GM19438 (cell line): ENCODE results near the gene ZMIZ1.

ENCODE experiments used
- ATAC-seq: cut with Tn5 transposase; IDR thresholded peaks from one replicate; pipeline ENCODE4 v1.9.1; 2021; ENCODE audit warnings: low read depth; ENCODE audit not compliant: unreplicated experiment

ZMIZ1 gene

GRCh38 chr10:79219322-79219957 is 150.7 kb downstream of the ZMIZ1 start:
- no peak for ATAC-seq

- ATAC-seq = no peak
These were observed 151.5 kb downstream of the ZMIZ1 start for GRCh38 chr10:79220307-79220706.

GRCh38 chr10:79221110-79222051 is 152.6 kb downstream of the ZMIZ1 start:
- no peak for ATAC-seq

DNA sequence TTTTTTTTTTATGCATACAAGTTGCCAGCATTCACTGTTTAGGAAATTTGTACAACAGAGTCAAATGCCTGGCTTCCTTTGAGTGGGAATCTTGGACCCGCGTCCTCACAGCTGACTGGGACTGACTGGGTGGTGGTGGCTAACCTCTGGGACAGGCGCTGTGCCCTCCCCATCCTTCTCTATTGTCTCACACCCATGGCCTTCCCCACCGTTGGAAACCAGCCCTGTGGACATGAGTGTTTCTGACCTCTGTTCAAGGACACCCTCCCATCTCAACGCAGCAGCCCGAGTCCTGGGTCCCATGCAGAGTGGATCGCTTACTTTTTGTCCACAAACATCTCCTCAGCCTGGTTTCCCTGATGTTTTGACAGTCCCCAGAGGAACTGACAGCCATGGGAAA is 153.4 kb downstream of the ZMIZ1 start:
- ATAC-seq = no peak

DNA sequence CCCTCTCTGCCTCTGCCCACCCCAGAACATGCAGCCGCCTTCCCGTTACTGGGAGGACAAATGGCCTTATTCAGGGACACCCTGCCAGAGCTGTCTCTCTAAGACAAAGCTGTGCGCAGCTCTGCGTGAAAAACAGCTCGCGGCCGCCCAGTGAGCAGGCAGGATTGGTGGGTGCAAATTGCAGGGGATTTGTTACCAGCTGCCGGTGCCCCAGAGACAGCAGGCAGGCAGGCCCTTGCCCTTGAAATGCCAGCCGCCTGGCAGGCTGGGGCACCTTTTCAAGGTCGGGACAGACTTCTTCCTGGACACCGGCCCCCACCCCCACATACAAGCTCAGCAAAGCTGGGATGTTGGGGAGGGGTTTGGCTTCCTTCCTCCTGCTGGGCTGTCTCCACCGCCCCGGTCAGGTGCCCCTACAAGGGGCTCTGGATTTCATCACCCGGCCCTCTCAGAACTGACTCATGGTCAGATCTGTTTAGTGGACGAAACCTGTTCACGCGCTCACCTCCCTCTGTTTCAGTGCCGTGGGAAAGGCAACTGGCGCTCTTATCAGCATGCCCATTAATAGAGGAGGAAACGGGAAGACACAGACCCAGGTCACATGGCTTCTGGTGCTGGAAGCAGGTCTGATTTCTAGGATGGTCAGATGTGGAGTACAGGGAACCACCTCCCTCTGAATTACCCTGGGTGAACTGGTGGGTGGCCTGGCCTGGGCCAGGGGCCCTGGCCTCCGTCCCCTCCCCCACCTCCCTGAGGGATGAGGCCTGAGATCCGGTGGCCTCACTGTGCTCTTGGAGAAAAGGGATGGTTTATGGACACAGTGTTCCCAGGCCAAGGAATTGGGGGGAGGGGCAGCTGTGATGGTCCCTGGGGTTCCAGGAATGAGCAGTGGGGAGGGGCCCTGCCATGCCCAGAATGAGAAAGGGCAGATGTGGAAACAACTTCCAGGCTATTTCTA is 154.6 kb downstream of the ZMIZ1 start:
- ATAC-seq = no peak

DNA sequence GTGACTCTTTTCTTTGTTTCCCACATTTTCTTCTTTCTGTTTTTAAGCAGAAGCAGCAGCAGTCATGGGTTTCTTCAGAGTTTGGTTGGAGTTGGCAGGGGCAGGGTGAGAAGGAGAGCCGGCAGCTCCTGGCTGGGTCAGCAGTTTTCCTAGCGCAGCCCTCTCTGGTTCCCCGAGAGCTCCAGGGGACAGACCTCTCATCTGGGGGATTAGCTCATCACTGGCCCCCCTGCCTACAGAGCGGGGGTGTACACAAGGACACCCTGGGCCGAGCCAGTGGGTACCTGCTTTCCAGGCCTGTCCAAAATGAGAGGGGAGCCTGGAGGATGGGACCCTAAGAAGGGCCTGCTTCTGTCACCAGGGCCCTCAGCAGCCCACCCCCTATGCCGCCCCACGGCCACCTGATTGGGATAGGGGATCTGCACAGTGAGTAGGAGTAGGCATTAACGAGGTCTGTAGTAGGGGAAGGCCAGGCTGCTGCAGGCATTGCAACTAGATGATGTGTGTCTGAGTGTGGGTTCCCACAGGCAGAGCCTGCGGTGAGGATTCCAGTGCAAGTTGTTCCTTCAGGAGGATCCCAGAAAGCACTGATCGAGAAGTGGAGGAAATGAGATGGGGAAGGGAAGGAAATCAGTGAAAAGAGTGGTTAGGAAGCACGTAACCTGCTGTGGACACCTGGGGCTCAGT is 155.6 kb downstream of the ZMIZ1 start:
- ATAC-seq = no peak

GRCh38 chr10:79224992-79225391 is 156.2 kb downstream of the ZMIZ1 start:
- ATAC-seq = no peak

DNA sequence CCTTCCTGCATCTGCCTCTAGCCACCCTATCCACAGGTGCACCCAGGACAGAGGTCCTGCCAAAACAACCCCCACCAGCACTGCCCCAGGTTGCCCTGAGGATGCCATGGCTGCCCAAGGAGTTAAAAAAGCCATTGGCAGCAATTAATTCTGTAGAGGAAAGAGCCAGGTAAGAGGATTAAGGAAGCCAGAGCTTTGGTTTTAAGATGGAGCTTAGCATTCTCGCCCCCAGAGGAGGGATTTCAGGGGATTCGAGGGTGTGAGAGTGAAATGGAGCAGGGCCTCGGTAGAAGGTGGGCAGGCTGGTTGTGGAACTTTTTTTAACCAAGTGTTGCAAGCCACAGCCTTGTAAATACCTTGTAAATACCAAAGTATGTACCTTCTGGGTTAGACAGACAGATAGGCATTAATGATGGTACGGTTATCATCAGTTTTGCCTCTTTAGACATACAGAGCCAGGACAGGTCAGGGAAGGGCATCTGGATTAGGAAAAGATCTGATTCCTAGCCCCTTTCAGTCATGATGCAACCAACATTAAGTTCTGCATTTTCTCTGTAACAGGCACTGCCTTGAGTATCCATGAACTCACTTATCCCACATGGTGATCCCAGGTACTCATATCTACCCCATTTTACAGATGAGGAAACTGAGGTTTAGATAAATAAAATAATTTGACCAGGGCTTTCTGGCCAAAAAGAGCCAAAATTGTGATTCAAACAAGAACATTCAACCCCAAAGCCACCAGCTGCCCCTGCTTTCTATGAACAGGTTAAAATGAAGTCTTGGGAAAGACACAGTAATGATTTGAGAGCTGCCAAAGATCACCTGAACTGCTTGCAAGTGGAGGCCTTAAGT is 157.9 kb downstream of the ZMIZ1 start:
- ATAC-seq = no peak

GRCh38 chr10:79229071-79229541 is 160.3 kb downstream of the ZMIZ1 start:
- no peak for ATAC-seq

DNA sequence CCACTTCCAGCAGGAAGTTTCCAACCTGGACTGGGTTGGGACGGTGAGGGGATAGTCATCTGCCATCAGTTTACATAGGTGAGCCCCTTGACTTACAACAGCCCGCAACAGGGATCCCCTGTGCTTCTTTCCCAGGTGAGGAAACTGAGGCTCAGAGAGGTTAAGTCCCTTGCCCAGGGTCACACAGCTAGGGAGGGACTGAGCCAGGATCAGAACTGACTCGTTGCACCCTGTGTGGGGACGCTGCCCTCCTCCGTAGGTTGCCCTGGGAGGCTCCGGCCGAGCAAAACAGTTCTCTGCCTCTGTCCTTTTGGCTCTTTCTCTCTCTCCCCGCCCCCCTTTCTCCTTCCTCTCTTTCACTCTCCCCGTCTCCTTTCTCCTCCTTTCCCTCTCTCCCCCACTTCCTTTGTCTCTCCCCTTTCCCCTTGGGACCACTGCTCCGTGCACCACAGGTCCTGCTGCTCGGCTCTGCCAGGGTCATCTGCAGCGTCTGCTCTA is 161.1 kb downstream of the ZMIZ1 start:
- ATAC-seq = no peak

- no peak for ATAC-seq
These were observed 161.6 kb downstream of the ZMIZ1 start for GRCh38 chr10:79230328-79230830.

DNA sequence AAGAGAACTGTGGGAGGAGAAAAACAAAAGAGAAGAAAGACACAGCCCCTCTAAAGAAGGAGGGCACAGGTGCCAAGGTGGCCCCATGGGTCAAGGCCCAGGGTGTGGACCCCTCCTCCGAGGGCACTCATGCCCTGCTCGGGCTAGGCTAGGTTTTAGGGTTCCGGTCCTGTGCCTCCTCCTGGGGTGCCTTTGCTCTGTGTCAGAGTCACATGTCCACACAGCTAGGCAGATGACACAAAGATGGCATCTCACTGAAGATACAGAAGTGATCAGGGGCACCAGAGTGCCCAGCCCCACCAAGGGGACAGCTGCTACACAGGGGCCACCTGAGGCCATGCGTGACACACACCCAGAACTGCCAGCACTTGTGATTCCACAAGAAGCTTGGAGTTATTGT is 162.1 kb downstream of the ZMIZ1 start:
- ATAC-seq = no peak

- no peak for ATAC-seq
These were observed 163.1 kb downstream of the ZMIZ1 start for GRCh38 chr10:79231908-79232307.

- no peak for ATAC-seq
These were observed 164.1 kb downstream of the ZMIZ1 start for GRCh38 chr10:79232864-79233263.

GRCh38 chr10:79234391-79235315 is 165.9 kb downstream of the ZMIZ1 start:
- no peak for ATAC-seq

- ATAC-seq = no peak
These were observed 167.1 kb downstream of the ZMIZ1 start for GRCh38 chr10:79235765-79236432.

- ATAC-seq = no peak
These were observed 167.6 kb downstream of the ZMIZ1 start for GRCh38 chr10:79236433-79236765.
